Activated T-helper 2 cell treated with anti-CD3 and anti-CD28 coated beads, Interferon-gamma antibody, Interleukin-2, Interleukin-4, amounts not matched to agents 10 μg/mL and 5 μg/mL and 100 μg/mL, durations not matched to agents 14 hours and 24 hours and 36 hours (primary cell): Measurements from ENCODE around the gene FAM107A. TPM values are rescaled to one million over a fixed set of nuclear protein-coding genes. Genes with fewer than 3 reads are reported as not detected.

Source experiments
- DNase-seq: peaks from one replicate; pipeline ENCODE4 v3.0.0; 2021; ENCODE audit warnings: low spot score
- H3K27ac Mint-ChIP-seq: one replicate; pipeline ENCODE4 v1.8.0; 2021; ENCODE audit warnings: mixed read lengths
- H3K27me3 Mint-ChIP-seq: one replicate; pipeline ENCODE4 v1.8.0; 2021; ENCODE audit warnings: low read depth, mixed read lengths
- H3K36me3 Mint-ChIP-seq: one replicate; pipeline ENCODE4 v1.8.0; 2021; ENCODE audit warnings: low read depth, mixed read lengths
- H3K4me1 Mint-ChIP-seq: one replicate; pipeline ENCODE4 v1.8.0; 2021; ENCODE audit warnings: low read depth, mixed read lengths
- H3K4me3 Mint-ChIP-seq: one replicate; pipeline ENCODE4 v1.8.0; 2021; ENCODE audit warnings: low read depth, mild to moderate bottlenecking, moderate library complexity, mixed read lengths
- H3K9me3 Mint-ChIP-seq: one replicate; pipeline ENCODE4 v1.8.0; 2021; ENCODE audit warnings: mixed read lengths
- intact Hi-C: fragments of 100-400 bp; cut with micrococcal nuclease; formaldehyde crosslinking; loops from one replicate; pipeline ENCODE4 v1.15.1; 2023
- total RNA-seq: library from RNA; stranded (reverse); gene quantifications from 2 replicates; pipeline ENCODE4 v1.2.3, GENCODE V29; 2022

The FAM107A gene
- total RNA-seq, 1 donor from 2014 or later: not detected

- peaks cover 8% of the 10 kb centered on the region for H3K4me1 Mint-ChIP-seq
- H3K9me3 Mint-ChIP-seq: no peaks in the 10 kb centered on the region
- no peak overlapping the region for H3K4me3 Mint-ChIP-seq
- intact Hi-C loops: no loop called here
- H3K27me3 Mint-ChIP-seq: peaks cover 8% of the 10 kb centered on the region
- H3K36me3 Mint-ChIP-seq: no peaks in the 10 kb centered on the region
- H3K27ac Mint-ChIP-seq: no peak overlapping the region
- DNase-seq: no peak
Measured at GRCh38 chr3:58609990-58610389, 32.8 kb upstream of the FAM107A start.

GRCh38 chr3:58608648-58609047 lies 31.5 kb upstream of the FAM107A start:
- Mint-ChIP-seq H3K27me3 (peaks cover 8% of the 10 kb centered on the region), H3K27ac (no peak overlapping the region), H3K36me3 (no peaks in the 10 kb centered on the region), H3K4me1 (peaks cover 8% of the 10 kb centered on the region), H3K4me3 (no peak overlapping the region), H3K9me3 (no peaks in the 10 kb centered on the region)
- no peak for DNase-seq
- intact Hi-C loops: no loop called here

- Mint-ChIP-seq H3K27me3 (peaks cover 10% of the 10 kb centered on the region), H3K9me3 (no peaks in the 10 kb centered on the region), H3K4me3 (no peak overlapping the region), H3K36me3 (no peaks in the 10 kb centered on the region), H3K27ac (no peak overlapping the region), H3K4me1 (peaks cover 8% of the 10 kb centered on the region)
- no peak for DNase-seq
- intact Hi-C loops: no loop called here
Measured at GRCh38 chr3:58607816-58608215, 30.6 kb upstream of the FAM107A start.

GRCh38 chr3:58606693-58607092 lies 29.5 kb upstream of the FAM107A start:
- H3K27ac Mint-ChIP-seq: no peak overlapping the region
- H3K36me3 Mint-ChIP-seq: no peaks in the 10 kb centered on the region
- no peak for DNase-seq
- intact Hi-C loops: no loop called here
- no peak overlapping the region for H3K4me3 Mint-ChIP-seq
- peaks cover 8% of the 10 kb centered on the region for H3K27me3 Mint-ChIP-seq
- no peaks in the 10 kb centered on the region for H3K9me3 Mint-ChIP-seq
- peaks cover 8% of the 10 kb centered on the region for H3K4me1 Mint-ChIP-seq

GRCh38 chr3:58604031-58604430 lies 26.8 kb upstream of the FAM107A start:
- H3K27me3 Mint-ChIP-seq: peaks cover 10% of the 10 kb centered on the region
- intact Hi-C loops: no loop called here
- peaks cover 4% of the 10 kb centered on the region for H3K4me1 Mint-ChIP-seq
- H3K9me3 Mint-ChIP-seq: no peaks in the 10 kb centered on the region
- DNase-seq: no peak
- H3K4me3 Mint-ChIP-seq: no peak overlapping the region
- no peak overlapping the region for H3K27ac Mint-ChIP-seq
- H3K36me3 Mint-ChIP-seq: no peaks in the 10 kb centered on the region

GRCh38 chr3:58603606-58604005 lies 26.4 kb upstream of the FAM107A start:
- Mint-ChIP-seq H3K27ac (no peak overlapping the region), H3K4me3 (no peak overlapping the region), H3K27me3 (peaks cover 10% of the 10 kb centered on the region), H3K4me1 (peaks cover 4% of the 10 kb centered on the region), H3K36me3 (no peaks in the 10 kb centered on the region), H3K9me3 (no peaks in the 10 kb centered on the region)
- intact Hi-C loops: no loop called here
- DNase-seq: no peak

- Mint-ChIP-seq H3K4me3 (no peak overlapping the region), H3K36me3 (no peaks in the 10 kb centered on the region), H3K27ac (no peak overlapping the region), H3K9me3 (no peaks in the 10 kb centered on the region), H3K4me1 (no peaks in the 10 kb centered on the region), H3K27me3 (peaks cover 6% of the 10 kb centered on the region)
- DNase-seq: no peak
- intact Hi-C loops: no loop called here
Measured at GRCh38 chr3:58597770-58598310, 20.6 kb upstream of the FAM107A start.

- intact Hi-C loops: no loop called here
- Mint-ChIP-seq H3K27ac (no peak overlapping the region), H3K4me3 (no peak overlapping the region), H3K4me1 (no peaks in the 10 kb centered on the region), H3K27me3 (peaks cover 6% of the 10 kb centered on the region), H3K36me3 (no peaks in the 10 kb centered on the region), H3K9me3 (no peaks in the 10 kb centered on the region)
- no peak for DNase-seq
Measured at GRCh38 chr3:58596834-58597518, 19.8 kb upstream of the FAM107A start.

GRCh38 chr3:58594117-58594516 lies 16.9 kb upstream of the FAM107A start:
- intact Hi-C loops: no loop called here
- Mint-ChIP-seq H3K27me3 (peaks cover 10% of the 10 kb centered on the region), H3K4me1 (no peaks in the 10 kb centered on the region), H3K4me3 (no peak overlapping the region), H3K9me3 (no peaks in the 10 kb centered on the region), H3K27ac (no peak overlapping the region), H3K36me3 (no peaks in the 10 kb centered on the region)
- DNase-seq: no peak

- Mint-ChIP-seq H3K4me1 (no peaks in the 10 kb centered on the region), H3K4me3 (no peak overlapping the region), H3K9me3 (no peaks in the 10 kb centered on the region), H3K36me3 (no peaks in the 10 kb centered on the region), H3K27ac (no peak overlapping the region), H3K27me3 (peaks cover 29% of the 10 kb centered on the region)
- intact Hi-C loops: no loop called here
- DNase-seq: no peak
Measured at GRCh38 chr3:58591517-58592510, 14.6 kb upstream of the FAM107A start.

- no peak for DNase-seq
- H3K4me3 Mint-ChIP-seq: no peak overlapping the region
- H3K9me3 Mint-ChIP-seq: no peaks in the 10 kb centered on the region
- H3K27ac Mint-ChIP-seq: no peak overlapping the region
- peaks cover 55% of the 10 kb centered on the region for H3K27me3 Mint-ChIP-seq
- intact Hi-C loops: no loop called here
- no peaks in the 10 kb centered on the region for H3K36me3 Mint-ChIP-seq
- peaks cover 11% of the 10 kb centered on the region for H3K4me1 Mint-ChIP-seq
Measured at GRCh38 chr3:58588030-58588614, 10.9 kb upstream of the FAM107A start.

- Mint-ChIP-seq H3K4me1 (peaks cover 11% of the 10 kb centered on the region), H3K4me3 (no peak overlapping the region), H3K9me3 (no peaks in the 10 kb centered on the region), H3K27me3 (peaks cover 62% of the 10 kb centered on the region), H3K27ac (no peak overlapping the region), H3K36me3 (no peaks in the 10 kb centered on the region)
- intact Hi-C loops: no loop called here
- no peak for DNase-seq
Measured at GRCh38 chr3:58586776-58587192, 9.6 kb upstream of the FAM107A start.
